GM12892 (cell line): ENCODE results near the gene GDF10.

Source experiments
- DNase-seq: peaks from one replicate; pipeline ENCODE4 v3.0.0; 2011; ENCODE audit not compliant: insufficient read length
- FAIRE-seq: peaks from 2 replicates; lab custom pipeline; 2011; peaks lifted over from hg19 to GRCh38; lab: Jason Lieb, UNC
- POLR2A ChIP-seq: IDR thresholded peaks from 2 replicates; pipeline ENCODE4 v1.6.1; 2011; ENCODE audit warnings: low read depth, low read length, control low read depth
- POLR2AphosphoS5 ChIP-seq: IDR thresholded peaks from 2 replicates; pipeline ENCODE4 v1.6.1; 2011; ENCODE audit warnings: low read depth, low read length, control low read depth
- TAF1 ChIP-seq: IDR thresholded peaks from 2 replicates; pipeline ENCODE4 v1.6.1; 2011; ENCODE audit warnings: low read depth, mild to moderate bottlenecking, control low read depth, low read length, borderline replicate concordance

The GDF10 gene

DNA sequence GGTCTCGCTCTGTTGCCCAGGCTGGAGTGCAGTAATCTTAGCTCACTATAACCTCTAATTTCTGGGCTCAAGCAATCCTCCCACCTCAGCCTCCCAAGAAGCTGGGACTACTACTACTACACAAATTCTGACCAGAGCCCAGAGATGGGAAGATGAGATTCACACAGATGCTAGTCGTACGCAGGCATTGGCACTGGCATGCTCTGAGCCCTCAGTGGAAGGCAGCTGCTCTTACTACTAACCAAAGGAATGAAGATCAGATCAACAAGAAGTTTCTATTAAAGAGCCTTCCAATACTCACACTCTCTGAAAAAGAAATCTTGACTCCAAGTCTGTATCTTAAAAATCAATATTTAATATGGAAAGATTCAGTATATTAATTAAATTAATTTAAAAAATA, 32.9 kb downstream of the GDF10 start:
- TF ChIP-seq POLR2A: no peak
- no peak for TF ChIP-seq POLR2AphosphoS5
- TF ChIP-seq TAF1: no peak
- FAIRE-seq: no peak
- no peak for DNase-seq

DNA sequence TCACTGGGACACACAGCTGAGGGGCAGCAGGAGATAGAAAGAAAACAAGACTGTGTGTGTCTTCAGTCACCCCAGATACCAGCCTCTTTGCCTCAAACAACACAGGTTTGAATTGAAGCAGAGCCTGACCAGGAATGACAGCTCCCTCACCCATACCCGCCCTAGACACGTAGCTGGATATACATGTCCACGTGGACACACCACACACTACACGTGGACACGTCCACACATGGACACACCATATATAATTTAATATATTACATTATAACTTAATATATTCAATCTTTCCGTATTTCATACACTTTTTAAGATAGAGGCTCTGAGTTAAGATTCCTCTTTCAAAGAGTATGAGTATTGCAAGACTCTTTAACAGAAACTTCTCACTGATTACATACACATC, 33.5 kb downstream of the GDF10 start:
- no peak for FAIRE-seq
- no peak for DNase-seq
- TF ChIP-seq TAF1: no peak

DNA sequence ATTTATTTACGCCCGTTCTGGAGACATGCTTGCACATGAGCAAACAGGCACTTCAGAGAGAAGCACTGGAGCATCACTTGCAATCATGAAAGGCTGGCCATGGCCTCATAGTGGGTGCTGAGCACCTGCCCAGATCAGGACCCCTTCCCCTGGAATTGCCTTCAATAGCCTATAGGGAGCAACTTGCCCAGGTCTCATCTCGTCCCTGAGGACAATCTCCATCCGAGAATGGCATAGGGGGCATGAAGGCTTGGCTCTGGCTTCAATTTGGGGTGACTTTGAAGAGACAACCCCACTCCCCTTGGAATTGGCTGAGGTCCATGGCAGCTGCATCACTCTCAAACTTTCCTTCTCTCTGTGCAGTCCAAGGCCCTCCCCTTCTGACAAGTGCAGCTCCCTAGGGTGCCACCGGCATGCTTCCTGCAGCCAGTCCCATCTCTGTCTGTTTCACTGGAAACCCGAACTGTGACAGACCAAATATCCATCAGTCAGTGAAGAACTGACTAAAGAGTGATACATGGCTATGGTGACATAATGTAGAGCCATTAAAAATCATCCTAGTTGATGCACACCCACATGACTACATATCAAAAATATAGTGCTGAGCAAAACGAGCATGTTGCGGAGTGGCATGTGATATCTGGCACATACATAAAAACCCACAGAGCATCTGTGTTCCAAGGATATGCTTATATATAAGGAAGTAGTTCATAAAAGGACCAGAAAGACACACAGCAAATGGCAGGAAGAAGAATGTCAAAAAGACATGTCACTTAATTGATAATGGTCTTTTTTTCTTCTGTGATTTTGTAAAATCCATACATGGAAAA, 34.7 kb downstream of the GDF10 start:
- DNase-seq (no peak), FAIRE-seq (no peak)
- TF ChIP-seq TAF1 (no peak), POLR2AphosphoS5 (no peak), POLR2A (no peak)

DNA sequence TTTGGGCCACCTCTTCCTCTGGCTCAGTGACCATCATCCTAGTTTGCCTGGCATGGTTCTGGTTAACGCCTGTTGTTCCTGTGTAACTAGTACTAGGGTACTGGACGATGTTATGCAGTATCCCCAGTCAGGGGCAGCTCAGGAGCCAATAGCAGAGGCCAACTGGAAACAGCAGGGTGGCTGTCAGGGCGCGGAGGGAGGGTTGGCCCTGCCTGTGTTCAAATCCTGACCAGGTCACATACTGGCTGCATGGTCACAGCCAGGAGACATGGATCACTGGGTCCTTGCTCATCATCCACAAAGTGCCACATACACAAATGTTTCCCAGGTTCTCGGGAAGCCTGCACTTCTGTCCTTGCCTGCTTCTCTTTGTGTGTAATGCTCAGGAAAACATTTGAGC, 35.9 kb downstream of the GDF10 start:
- DNase-seq (no peak), FAIRE-seq (no peak)
- TF ChIP-seq POLR2A: no peak
- TF ChIP-seq POLR2AphosphoS5: no peak

DNA sequence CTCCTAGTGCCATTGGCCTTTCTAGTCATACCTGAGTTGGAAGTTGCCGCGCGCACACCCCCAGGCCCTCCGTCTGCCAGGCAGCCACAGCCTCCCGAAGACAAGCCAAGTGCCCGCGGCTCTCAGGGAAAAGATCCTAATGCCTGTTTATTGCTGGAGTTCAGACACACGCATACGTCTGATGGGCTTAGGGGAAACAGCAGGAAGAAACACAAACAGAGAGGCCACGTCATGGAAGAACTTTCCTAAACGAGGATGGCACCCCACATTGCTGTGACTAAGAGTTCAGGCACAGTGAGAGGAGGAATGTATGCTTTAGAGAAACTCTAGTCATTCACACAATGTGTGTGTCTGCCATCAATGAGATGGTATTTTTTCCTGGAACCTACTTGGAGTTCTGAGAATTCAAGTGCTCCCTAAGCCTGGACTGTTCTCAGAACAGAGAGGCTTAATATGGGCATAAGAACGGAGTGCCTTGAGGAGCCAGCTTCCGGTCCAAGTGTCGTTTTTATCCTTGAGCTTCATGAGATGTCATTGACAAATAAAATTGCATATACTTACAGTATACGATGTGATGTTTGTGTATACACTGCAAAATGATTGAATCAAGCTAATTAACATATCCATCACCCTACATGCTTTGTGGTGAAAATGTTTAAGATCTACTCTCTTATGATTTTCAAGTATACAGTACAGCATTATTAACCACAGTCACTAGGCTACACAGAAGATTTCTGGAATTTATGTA, 36.6 kb downstream of the GDF10 start:
- DNase-seq (no peak), FAIRE-seq (no peak)
- TF ChIP-seq POLR2A: no peak

DNA sequence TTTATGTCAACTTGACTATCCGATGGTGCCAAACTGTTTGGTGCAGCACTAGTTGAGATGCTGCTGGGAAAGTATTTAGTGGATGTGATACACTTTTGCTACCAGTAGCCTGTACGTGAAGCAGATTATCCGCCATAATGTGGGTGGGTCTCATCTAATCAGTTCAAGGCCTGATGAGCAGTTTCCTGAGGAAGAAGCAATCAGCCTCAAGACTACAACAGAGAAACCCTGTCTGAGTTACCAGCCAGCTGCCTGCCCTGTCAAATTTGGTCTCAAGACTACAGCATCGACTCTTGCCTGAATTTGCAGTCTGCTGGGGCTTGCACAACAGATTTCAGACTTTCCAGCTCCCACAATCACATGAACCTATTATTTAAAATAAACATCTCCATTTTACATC, 37.3 kb downstream of the GDF10 start:
- no peak for FAIRE-seq

DNA sequence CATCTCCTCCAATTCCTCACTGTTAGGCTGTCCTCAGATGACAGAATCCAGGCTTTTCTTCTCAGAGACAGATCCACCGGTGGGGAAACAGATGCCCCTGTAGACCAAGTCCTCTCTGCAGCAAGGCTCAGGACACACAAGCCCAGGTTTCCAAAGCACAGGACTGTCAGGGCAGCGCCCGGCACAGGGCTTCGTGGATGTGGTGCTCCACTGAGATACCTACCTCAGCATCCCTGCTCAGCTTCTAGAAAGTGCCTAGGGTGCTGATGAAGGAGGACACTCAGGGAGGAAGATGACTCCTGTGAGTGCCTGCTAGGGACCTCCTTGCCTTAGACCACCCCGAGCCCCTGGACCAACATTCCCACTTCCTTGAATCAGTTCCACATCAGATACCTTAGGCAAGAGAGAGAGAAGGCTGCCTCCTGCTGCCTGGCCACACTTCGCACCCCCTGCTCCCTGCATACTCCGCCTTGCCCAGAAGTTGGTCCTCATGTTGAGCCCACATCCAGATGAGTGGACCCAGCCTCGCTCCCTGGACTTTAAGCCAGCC, 39.3 kb downstream of the GDF10 start:
- FAIRE-seq (no peak), DNase-seq (no peak)
- TF ChIP-seq POLR2A: no peak
- no peak for TF ChIP-seq TAF1
- no peak for TF ChIP-seq POLR2AphosphoS5

More for the DNA sequence above, 37.3 kb downstream of the GDF10 start:
- TF ChIP-seq POLR2A: no peak
- no peak for TF ChIP-seq POLR2AphosphoS5
- no peak for TF ChIP-seq TAF1
- no peak for DNase-seq

DNA sequence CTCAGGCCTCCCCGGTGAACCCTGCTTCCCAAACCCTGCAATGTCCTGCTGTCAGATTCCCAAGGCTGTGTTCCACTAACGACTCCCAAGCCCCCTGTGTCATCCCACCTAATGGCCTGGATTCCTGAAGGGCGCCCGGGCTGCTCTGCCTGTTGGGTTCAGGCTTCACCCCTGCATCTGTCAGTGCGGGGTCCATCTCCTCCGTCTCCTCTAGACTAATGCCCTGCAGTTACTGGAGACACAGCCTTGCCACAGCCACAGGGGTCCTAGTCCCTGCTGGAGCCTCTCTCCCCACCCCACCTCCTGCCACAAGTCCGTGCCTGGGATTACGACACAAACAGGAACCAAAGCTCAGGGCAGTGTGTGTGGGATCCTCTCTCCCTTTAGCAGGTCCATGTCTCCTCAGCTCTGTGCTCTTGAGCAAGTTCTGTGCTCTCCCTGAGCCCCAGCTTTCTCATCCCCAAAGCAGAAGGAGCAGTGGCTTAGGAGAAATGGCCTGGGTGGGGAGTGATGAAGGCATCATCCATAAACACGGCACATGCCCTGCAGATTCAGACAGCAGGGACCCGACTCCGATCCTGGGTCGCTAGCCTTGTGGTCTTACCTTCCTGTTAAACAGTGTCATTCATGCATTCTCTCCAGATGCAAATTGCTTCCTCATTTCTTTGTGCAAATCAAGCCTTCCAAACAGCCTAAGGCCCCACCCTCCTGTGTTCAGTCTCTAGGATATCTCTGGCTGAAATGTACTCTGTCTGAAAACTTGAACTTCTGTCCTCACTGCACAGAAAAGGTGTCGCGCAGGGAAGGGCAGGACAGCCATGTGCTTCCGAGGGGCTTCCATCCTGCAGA, 40.0 kb downstream of the GDF10 start:
- no peak for TF ChIP-seq POLR2A
- TF ChIP-seq POLR2AphosphoS5: no peak
- TF ChIP-seq TAF1: no peak
- no peak for FAIRE-seq
- DNase-seq: no peak

DNA sequence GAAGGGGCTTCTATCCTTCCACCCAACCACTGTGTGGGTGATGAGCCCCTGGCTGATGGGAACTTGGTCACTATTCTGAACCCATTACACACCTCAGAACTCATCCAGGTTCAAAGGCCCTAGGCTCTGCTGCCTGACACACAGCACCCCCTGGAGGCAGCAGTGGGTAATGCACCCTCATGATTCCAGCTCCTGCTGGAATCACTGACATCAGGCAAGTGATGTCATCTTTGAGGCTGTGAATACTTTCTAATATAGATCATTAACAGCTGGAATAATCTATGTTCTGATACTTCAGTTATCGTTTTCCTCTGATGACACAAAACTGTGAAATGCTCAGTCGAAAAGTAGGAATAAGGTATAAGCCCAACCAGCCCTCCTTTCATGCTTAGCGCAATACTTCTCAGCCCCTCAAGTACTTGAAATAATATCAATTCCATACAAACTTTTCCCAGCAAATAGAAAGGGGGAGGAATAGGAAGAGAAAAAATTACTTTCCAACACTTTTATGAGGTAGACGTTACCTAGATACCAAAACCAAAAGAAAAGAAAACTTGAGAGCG, 40.7 kb downstream of the GDF10 start:
- TF ChIP-seq TAF1 (no peak), POLR2A (no peak), POLR2AphosphoS5 (no peak)
- no peak for FAIRE-seq
- peak; percentile 46 for DNase-seq

DNA sequence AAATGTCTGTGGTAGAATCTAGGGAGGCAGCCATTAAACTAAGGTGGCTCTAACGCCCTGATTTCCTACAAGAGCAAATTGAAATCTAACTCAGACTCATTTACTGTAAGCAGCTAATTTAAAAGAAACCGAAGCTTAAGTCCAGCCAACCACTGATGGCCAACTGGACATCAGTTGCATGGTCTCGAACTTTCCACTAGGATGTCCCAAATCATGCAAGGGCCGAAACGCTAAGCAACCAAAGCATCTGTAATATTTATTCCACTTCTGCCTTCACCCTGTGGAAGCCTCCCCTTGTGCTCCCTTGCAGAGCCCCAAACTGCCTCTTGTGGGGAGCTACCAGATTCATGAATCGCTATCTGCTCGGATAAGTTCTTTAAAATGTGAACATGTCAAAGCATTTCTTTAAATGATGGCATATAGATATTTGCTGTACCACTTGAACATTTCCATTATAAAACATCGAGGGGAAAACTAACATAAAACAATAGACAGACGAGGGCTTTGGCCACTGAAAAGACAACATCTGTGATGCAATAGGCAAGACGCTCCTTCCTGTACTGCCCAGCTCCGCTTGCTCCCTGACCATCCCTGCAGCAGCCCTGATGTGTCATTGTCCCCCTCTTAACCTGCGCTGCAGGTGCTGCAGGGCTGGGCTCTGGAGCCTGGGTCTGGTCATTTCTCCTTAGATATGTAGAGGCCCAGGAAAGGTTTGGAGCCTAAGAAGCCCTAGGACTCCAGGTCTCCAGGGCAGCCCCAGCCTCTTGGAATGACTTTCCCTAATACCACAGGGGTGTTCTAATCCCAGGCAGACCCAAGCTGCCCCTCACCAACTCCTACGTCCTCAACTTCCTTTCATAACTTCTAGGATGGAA, 45.2 kb downstream of the GDF10 start:
- TF ChIP-seq POLR2AphosphoS5 (no peak), POLR2A (no peak), TAF1 (no peak)
- DNase-seq (no peak), FAIRE-seq (no peak)
